Measurements from ENCODE around the gene PSKH1.
A peak's percentile ranks its signal among the peaks of the same experiment; 100 is the strongest.

The PSKH1 gene

DNA sequence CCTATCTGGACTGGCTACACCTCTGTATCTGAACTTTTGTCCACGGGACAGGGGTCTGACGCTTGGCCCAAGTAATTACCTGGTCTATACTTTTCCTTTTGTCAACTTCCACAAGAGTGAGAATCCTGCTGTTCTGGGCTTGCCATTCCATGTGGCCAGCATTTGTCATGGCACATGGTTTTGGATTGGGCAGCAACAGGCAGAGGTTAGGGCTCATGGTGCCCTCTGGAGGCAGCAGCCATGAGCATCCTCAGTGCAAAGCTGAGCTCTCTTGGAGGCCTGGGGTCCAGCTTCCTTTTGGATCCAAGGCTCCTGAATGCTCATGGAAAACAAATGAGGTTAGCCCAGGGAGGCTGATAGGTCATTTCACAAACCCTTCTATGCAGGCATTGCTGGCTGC, 27.7 kb upstream of the PSKH1 start:
- DNase-seq (ENCODE audit: low read depth): peak; percentile 33

GRCh38 chr16:67868290-67868689, 24.8 kb upstream of the PSKH1 start:
- no peak for DNase-seq (ENCODE audit: low read depth)

GRCh38 chr16:67869653-67870052, 23.4 kb upstream of the PSKH1 start:
- DNase-seq (ENCODE audit: low read depth): no peak

DNA sequence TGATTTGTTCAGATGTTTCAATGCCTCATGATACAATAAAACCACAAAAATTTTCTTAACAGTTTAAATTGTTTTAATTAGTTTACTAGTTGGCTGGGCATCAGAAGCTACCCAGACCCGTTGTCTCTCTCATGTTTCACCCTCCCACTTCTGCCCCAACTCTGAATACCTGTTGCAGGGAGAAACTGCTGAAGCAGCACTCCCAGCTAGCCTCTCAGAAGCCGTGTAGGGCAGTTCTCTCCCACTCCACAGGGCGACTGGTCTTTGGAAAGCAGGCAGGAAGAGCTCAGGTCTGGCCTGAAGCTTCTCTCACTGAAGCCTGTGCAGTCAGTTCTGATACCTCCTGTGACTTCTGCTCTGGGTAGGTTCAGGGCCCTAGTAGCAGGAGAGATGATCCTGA, 21.8 kb upstream of the PSKH1 start:
- DNase-seq (ENCODE audit: low read depth): no peak

DNA sequence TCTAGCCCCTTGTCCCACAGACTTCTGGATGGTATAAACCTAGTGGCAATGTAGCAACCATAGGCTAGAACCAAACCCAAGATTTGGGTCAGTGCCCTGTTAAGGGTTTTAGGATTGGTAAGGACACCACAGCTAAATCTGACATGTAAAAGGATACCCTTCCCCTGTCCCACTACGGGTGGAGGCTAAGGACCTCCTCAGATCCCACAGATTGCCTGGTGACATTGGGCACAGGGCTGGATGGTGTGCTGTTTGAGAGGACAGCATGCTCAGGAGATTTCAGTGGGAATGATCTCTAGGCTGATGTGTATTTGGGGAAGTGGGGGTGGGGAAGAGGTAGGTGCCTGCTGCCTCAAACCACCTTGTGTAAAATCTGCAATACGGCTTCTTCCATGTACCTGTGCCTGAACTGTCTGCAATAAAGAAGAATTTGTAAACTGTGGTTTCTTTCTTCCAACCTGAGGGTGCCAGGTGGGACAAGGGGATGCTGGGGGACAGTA, 20.9 kb upstream of the PSKH1 start:
- no peak for DNase-seq (ENCODE audit: low read depth)

DNA sequence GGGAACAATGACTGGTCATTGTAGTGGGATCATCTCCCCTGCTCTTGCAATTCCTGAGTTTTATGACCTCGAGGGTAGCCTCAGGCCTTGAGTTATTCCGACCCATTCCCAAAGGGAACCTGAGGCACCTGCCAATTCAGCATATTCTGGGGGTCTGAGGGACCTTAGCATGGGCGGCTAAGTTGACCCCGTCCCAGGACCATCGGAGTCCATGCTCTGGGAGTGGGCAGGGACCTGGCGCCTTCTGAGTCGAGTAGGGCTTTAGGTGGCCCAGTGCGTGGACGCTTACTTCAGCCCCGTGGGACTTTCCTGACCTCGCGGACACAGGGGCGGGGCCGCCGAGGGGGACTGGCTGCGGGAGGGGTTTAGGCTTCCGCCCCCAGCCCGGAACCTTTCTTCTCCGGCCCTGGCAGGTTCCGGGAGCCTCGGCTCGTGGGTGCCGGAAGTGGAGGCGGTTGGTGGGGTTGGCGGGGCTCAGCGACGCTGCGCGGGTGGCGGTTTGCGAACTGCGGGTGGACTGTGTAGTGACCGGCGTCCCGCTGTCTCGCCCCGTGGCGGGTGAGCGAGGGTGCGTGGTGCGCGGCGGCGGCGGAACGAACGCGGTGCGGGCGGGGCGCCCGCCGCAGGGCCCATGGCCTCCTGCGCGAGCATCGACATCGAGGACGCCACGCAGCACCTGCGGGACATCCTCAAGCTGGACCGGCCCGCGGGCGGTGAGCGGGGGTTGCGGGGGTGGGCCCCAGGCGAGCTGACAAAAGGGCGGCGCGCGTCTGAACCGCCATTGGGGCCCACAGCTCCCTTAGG, 20.2 kb upstream of the PSKH1 start, which contains the start of gene EDC4:
Gene EDC4 (plus strand): TSS at position 422 of the 804 bp plus-strand sequence. CDS start 210 bp downstream, at position 632.
- DNase-seq (ENCODE audit: low read depth): peak; percentile 79

DNA sequence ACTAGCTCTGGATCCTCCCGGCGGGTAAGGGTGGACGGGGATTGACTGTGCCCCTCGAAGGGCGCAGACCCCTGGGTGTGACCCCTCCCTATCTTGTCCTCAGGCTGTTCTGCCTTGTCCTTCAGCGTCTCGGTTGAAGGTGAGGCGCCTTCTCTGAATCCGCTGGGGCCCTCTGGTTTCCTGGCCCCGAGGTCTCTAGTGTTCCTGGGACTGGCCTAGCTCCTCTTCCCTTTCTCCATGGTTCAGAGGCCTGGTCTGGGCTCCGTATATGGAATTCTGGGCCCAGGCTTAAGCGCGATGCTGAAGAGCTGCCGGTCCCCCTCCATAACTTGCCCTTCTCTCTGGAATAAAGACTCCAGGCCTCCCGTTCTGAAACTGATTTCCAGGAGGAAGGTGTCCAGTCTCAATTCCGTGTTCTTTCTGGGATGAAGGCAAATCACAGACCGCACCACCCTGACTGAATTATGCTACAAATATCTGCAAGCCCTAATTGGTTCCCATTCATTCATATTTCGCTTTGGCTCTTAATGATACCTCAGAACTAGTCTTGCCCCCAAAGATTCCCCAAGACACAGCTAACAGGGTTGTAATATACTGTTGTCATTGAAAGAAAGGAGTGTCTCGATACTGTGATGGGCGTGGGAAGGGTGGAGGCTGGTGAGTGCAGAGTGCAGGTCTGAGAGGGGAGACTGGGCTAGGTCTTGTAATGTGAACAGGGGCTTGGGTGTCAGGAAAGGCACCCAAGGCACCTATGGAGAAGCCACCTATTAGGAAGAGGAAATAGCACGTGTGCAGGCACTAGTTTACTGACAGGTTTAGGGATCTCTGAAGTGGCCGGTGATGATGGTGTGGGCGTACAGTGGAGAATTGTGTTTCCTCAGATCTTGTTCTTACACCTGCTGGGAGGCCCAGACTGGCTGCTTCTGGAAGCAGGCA, 19.4 kb upstream of the PSKH1 start:
- DNase-seq (ENCODE audit: low read depth): no peak

GRCh38 chr16:67874372-67874771, 18.7 kb upstream of the PSKH1 start:
- no peak for DNase-seq (ENCODE audit: low read depth)

DNA sequence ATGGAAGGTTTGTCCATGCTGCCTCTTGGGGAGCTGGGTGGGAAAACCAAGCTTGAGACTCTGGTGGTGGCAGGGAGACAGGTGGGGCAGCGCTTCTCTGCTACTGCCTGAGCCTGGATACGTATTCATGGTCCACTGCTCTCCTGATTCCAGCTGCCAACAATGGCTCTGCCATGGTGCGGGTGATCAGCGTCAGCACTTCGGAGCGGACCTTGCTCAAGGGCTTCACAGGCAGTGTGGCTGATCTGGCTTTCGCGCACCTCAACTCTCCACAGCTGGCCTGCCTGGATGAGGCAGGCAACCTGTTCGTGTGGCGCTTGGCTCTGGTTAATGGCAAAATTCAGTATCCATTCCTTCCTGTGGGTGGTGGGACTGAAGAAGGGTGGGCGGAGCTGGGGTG, 16.0 kb upstream of the PSKH1 start:
- DNase-seq (ENCODE audit: low read depth): no peak

DNA sequence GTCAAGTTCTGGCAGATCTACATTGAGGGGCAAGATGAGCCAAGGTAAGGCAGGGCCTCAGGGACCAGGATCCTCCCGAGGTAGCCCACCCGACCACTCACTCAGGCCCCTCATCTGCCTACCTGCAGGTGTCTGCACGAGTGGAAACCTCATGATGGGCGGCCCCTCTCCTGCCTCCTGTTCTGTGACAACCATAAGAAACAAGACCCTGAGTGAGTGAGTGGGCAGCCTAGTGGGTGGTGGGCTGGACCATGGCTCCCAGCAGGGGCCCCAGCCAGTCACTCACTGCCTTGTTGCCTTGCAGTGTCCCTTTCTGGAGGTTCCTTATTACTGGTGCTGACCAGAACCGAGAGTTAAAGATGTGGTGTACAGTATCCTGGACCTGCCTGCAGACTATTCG, 14.8 kb upstream of the PSKH1 start:
- no peak for DNase-seq (ENCODE audit: low read depth)

GRCh38 chr16:67878846-67879245, 14.2 kb upstream of the PSKH1 start:
- DNase-seq (ENCODE audit: low read depth): no peak

- DNase-seq (ENCODE audit: low read depth): no peak
These were observed 13.6 kb upstream of the PSKH1 start for GRCh38 chr16:67879462-67879861.

- DNase-seq (ENCODE audit: low read depth): no peak
These were observed 13.1 kb upstream of the PSKH1 start for GRCh38 chr16:67879936-67880335.

- no peak for DNase-seq (ENCODE audit: low read depth)
These were observed 12.5 kb upstream of the PSKH1 start for GRCh38 chr16:67880584-67880983.

DNA sequence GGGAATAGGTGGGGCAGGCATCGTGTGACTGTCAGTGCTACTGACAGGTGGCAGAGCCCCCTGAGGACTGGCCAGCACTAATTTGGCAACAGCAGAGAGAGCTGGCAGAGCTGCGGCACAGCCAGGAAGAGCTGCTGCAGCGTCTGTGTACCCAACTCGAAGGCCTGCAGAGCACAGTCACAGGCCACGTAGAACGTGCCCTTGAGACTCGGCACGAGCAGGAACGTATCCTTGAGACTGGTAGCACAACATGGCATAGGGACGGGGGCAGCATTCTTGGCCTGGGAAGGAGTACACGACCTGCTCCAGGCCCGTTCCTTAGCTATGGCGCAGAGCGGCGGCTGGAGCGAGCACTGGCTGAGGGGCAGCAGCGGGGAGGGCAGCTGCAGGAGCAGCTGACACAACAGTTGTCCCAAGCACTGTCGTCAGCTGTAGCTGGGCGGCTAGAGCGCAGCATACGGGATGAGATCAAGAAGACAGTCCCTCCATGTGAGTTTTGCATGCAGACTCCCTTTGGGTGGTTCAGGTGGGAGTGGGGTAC, 11.4 kb upstream of the PSKH1 start:
- DNase-seq (ENCODE audit: low read depth): no peak

- no peak for DNase-seq (ENCODE audit: low read depth)
These were observed 10.5 kb upstream of the PSKH1 start for GRCh38 chr16:67882374-67883145.

- no peak for DNase-seq (ENCODE audit: low read depth)
These were observed 9.7 kb upstream of the PSKH1 start for GRCh38 chr16:67883146-67883871.

DNA sequence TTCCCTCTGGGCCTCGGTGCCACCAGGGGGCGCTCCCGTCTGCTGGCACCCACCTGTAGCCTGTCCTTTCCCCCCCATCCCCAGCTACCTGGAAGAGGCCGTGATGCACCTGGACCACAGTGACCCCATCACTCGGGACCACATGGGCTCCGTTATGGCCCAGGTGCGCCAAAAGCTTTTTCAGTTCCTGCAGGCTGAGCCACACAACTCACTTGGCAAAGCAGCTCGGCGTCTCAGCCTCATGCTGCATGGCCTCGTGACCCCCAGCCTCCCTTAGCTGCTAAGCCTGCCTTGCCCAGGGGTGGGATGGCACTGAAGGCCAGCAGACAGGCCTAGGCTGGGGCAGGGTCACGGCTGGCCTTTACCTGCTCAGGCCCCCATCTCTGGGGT, 9.2 kb upstream of the PSKH1 start:
- peak; percentile 26 for DNase-seq (ENCODE audit: low read depth)

DNA sequence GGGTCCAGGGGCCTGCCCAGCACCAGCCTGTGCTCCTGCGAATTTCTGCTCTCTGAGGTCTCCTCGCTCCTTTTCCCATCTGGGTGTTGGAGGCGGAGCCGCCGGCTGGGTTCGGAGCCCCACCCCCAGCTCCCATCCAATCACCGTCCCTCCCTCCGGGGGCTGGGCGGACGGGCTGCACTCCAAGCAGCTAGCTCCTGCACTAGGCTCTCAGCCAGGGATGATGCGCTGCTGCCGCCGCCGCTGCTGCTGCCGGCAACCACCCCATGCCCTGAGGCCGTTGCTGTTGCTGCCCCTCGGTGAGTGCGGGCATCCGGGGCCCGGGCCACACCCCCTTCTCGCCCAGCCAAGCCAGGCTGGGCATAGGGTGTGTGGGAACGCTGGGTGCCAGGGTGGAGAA, 8.4 kb upstream of the PSKH1 start, which contains the start of gene NRN1L:
Gene NRN1L (plus strand): TSS at position 202 of the 400 bp plus-strand sequence. CDS start 19 bp downstream, at position 221.
- peak; percentile 88 for DNase-seq (ENCODE audit: low read depth)

DNA sequence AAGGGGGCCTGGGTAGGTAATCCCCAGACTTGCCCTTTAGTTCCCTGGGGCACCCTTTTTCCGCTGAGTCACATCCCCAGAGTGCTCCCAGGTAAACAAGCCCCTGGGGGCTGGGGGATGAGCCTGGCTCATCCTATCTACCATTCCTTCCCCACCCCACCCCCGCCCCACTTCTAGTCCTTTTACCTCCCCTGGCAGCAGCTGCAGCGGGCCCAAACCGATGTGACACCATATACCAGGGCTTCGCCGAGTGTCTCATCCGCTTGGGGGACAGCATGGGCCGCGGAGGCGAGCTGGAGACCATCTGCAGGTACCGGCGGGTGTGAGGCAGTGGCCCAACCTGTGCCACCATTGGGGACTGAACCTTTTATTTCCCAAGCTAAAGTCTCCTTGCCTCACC, 7.5 kb upstream of the PSKH1 start:
- no peak for DNase-seq (ENCODE audit: low read depth)

GRCh38 chr16:67885976-67886375, 7.1 kb upstream of the PSKH1 start:
- DNase-seq (ENCODE audit: low read depth): no peak
